ENCODE data around the gene ALDH1A2. TPM values are rescaled to one million over a fixed set of nuclear protein-coding genes. Genes with fewer than 3 reads are reported as not detected.

The ALDH1A2 gene
- not detected in 2 replicates for polyA plus RNA-seq (2012; rRNA removed)
- 0.07 TPM in 1 of 2 replicates, not detected in the other for polyA plus RNA-seq (2012; cell fraction: cytosol; rRNA removed)
- not detected in 2 replicates for polyA plus RNA-seq (2012; cell fraction: nucleus; rRNA removed)

DNA sequence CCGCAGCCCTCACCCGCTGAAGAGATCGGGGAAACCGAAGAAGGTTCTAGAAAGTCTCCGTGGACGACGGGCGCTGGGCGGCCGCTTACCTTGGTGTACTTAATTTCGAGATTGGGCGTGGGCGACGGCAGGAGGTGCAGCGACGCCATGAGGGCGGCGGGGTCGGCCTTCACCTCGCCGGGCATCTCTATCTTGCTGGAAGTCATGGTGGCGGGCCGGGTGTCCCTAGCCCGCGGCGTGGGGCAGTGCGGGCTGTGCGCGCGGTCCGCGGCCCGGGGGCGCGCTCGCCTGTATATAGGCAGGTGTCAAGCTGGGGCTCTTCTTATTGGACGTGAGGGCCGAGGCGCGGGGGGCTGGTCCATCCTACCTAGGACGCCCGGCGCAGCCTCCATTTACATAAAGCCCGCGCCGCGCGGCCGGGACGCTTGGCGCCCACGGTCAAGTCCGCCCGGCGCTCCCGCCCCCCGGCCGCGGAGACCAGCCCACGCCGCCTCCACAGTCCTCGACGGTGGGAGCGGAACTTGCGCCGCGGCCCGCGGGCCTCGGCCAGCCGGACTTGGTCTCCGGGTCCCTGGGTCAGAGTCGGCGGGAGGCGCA is at the start of gene ALDH1A2:
ALDH1A2 (minus strand) TSS at position 267 of the 597 bp plus-strand sequence; CDS start at position 206, 61 bp downstream.
- 0 out of 2 replicates have a peak within 1 kb of the TSS, but pooled peaks have one; percentile 51 for H2AFZ ChIP-seq (ENCODE audit: low read depth)
- CTCF ChIA-PET: interaction anchor here (0.6 to 10.0 kb wide), 60 partner anchors 8 to 537 kb away, joined by 3 to 241 read pairs (median 4); partner anchors contain the start of gene POLR2M
- H3K27me3 ChIP-seq (ENCODE audit: insufficient read depth): peaks cover 37% of the 10 kb centered on the region
- no peaks in the 10 kb centered on the region for H4K20me1 ChIP-seq (ENCODE audit: insufficient read depth)
- H3K9me2 ChIP-seq: no peaks in the 10 kb centered on the region
- TF ChIP-seq YY1 (IDR thresholded peaks at IDR 0.05; ENCODE audit: low read depth) (no peak), CHD2 (IDR thresholded peaks at IDR 0.05; ENCODE audit: low read length, partially characterized antibody) (no peak), MEF2A (IDR thresholded peaks at IDR 0.05; ENCODE audit: borderline replicate concordance, low read depth) (no peak), GATA2 (CRISPR knock-in tag; IDR thresholded peaks at IDR 0.05) (no peak), FOXJ3 (CRISPR knock-in tag; IDR thresholded peaks at IDR 0.05) (no peak)
- 10% methylated on average over 24 of the region's 75 CpGs for WGBS (ENCODE audit: low lambda C conversion rate)
- no peaks in the 10 kb centered on the region for H3K79me2 ChIP-seq (ENCODE audit: insufficient read depth)
- peak within 1 kb of the TSS; percentile 67; the same call in 1 of the 2 replicates for H3K4me2 ChIP-seq
- POLR2A ChIA-PET: interaction anchor here (0.6 kb wide), 1 partner anchor 611 kb away, joined by 3 read pairs; no protein-coding TSS in a partner anchor
- no peaks in the 10 kb centered on the region; a peak in 1 of 4 replicates for H3K4me1 ChIP-seq (ENCODE audit: control insufficient read depth in 1 of 2, insufficient read depth in 2 of 2, low read depth in 1 of 2, low read length in 1 of 2)
- DNase-seq: peak; percentile 64
- no peak within 1 kb of the TSS for H3K27ac ChIP-seq (ENCODE audit: low read depth in 2 of 2, low read length in 1 of 2)
- H3F3A ChIP-seq (replicated peaks; ENCODE audit: insufficient read depth): peaks cover 6% of the 10 kb centered on the region
- H3K36me3 ChIP-seq (replicated peaks in 1 of 2; ENCODE audit: control insufficient read depth in 1 of 2, insufficient read depth in 2 of 2, low read length in 1 of 2): no peaks in the 10 kb centered on the region
- H3K9me3 ChIP-seq: no peaks in the 10 kb centered on the region
- H3K9ac ChIP-seq: no peak within 1 kb of the TSS
- peak within 1 kb of the TSS; percentile 26 to 46; a peak in 3 of 4 replicates for H3K4me3 ChIP-seq (ENCODE audit: low read depth in 2 of 2, low read length in 1 of 2)

DNA sequence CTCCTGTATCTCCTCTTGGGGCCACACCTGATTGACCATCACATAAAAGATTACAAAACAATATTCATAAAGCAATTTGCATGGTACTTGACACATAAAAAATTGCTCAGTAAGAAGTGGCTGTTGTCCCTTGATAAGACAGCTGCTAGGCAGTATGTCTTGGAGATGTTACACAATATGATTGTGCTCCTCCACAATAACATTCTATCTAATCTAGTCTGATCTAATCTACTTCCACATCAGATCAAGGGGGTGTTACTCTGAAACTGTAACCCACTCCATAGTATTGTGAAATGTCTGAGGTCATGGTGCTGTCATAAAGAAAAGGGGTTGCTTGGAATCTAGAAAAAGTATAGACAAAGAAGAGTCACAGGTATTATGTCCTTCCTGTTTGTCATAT is 49.3 kb upstream of the ALDH1A2 start:
- ChIA-PET CTCF (no interaction called here), POLR2A (no interaction called here)
- H3F3A ChIP-seq (replicated peaks; ENCODE audit: insufficient read depth): no peaks in the 10 kb centered on the region
- H2AFZ ChIP-seq (ENCODE audit: low read depth): no peak overlapping the region
- H3K9me3 ChIP-seq: no peaks in the 10 kb centered on the region
- H3K4me3 ChIP-seq (ENCODE audit: low read depth in 2 of 2, low read length in 1 of 2): no peak overlapping the region
- no peak for TF ChIP-seq TAF1 (IDR thresholded peaks at IDR 0.05; ENCODE audit: borderline replicate concordance, low read depth, low read length)
- no peak for TF ChIP-seq FOXM1 (IDR thresholded peaks at IDR 0.05; ENCODE audit: low read depth)
- no peak for TF ChIP-seq PBX3 (IDR thresholded peaks at IDR 0.05)
- no peak overlapping the region for H3K27ac ChIP-seq (ENCODE audit: low read depth in 2 of 2, low read length in 1 of 2)
- H3K36me3 ChIP-seq (replicated peaks in 1 of 2; ENCODE audit: control insufficient read depth in 1 of 2, insufficient read depth in 2 of 2, low read length in 1 of 2): no peaks in the 10 kb centered on the region
- H3K27me3 ChIP-seq (ENCODE audit: insufficient read depth): no peaks in the 10 kb centered on the region
- H3K9me2 ChIP-seq: no peaks in the 10 kb centered on the region
- H4K20me1 ChIP-seq (ENCODE audit: insufficient read depth): no peaks in the 10 kb centered on the region
- no peak overlapping the region for H3K4me2 ChIP-seq
- H3K79me2 ChIP-seq (ENCODE audit: insufficient read depth): no peaks in the 10 kb centered on the region
- H3K9ac ChIP-seq: no peak overlapping the region
- DNase-seq: no peak
- H3K4me1 ChIP-seq (ENCODE audit: control insufficient read depth in 1 of 2, insufficient read depth in 2 of 2, low read depth in 1 of 2, low read length in 1 of 2): no peaks in the 10 kb centered on the region

- Histone ChIP-seq H3K4me3 (ENCODE audit: low read depth in 2 of 2, low read length in 1 of 2) (no peak overlapping the region), H3K36me3 (replicated peaks in 1 of 2; ENCODE audit: control insufficient read depth in 1 of 2, insufficient read depth in 2 of 2, low read length in 1 of 2) (no peaks in the 10 kb centered on the region), H3F3A (replicated peaks; ENCODE audit: insufficient read depth) (no peaks in the 10 kb centered on the region), H3K9me2 (no peaks in the 10 kb centered on the region), H3K79me2 (ENCODE audit: insufficient read depth) (no peaks in the 10 kb centered on the region), H4K20me1 (ENCODE audit: insufficient read depth) (no peaks in the 10 kb centered on the region), H2AFZ (ENCODE audit: low read depth) (no peak overlapping the region), H3K27ac (ENCODE audit: low read depth in 2 of 2, low read length in 1 of 2) (no peak overlapping the region), H3K4me2 (no peak overlapping the region), H3K9me3 (no peaks in the 10 kb centered on the region), H3K9ac (no peak overlapping the region), H3K4me1 (ENCODE audit: control insufficient read depth in 1 of 2, insufficient read depth in 2 of 2, low read depth in 1 of 2, low read length in 1 of 2) (no peaks in the 10 kb centered on the region), H3K27me3 (ENCODE audit: insufficient read depth) (no peaks in the 10 kb centered on the region)
- WGBS (ENCODE audit: low lambda C conversion rate): 8% methylated on average over 3 of the region's 3 CpGs
- ChIA-PET CTCF (no interaction called here), POLR2A (no interaction called here)
- TF ChIP-seq GABPA (IDR thresholded peaks at IDR 0.05; ENCODE audit: low read depth) (no peak), ELF1 (IDR thresholded peaks at IDR 0.05) (no peak), TEAD4 (IDR thresholded peaks at IDR 0.05; ENCODE audit: borderline replicate concordance, insufficient read depth) (no peak), YY1 (IDR thresholded peaks at IDR 0.05; ENCODE audit: low read depth) (no peak), POLR2AphosphoS5 (IDR thresholded peaks at IDR 0.05; ENCODE audit: low read depth, low read length) (no peak), NFIC (IDR thresholded peaks at IDR 0.05; ENCODE audit: borderline replicate concordance) (no peak), MEF2A (IDR thresholded peaks at IDR 0.05; ENCODE audit: borderline replicate concordance, low read depth) (no peak), RCOR1 (IDR thresholded peaks at IDR 0.05; ENCODE audit: low read length) (no peak), CTCF (IDR thresholded peaks at IDR 0.05) (no peak), PBX3 (IDR thresholded peaks at IDR 0.05) (no peak)
- TF ChIP-seq, protein P1, sequence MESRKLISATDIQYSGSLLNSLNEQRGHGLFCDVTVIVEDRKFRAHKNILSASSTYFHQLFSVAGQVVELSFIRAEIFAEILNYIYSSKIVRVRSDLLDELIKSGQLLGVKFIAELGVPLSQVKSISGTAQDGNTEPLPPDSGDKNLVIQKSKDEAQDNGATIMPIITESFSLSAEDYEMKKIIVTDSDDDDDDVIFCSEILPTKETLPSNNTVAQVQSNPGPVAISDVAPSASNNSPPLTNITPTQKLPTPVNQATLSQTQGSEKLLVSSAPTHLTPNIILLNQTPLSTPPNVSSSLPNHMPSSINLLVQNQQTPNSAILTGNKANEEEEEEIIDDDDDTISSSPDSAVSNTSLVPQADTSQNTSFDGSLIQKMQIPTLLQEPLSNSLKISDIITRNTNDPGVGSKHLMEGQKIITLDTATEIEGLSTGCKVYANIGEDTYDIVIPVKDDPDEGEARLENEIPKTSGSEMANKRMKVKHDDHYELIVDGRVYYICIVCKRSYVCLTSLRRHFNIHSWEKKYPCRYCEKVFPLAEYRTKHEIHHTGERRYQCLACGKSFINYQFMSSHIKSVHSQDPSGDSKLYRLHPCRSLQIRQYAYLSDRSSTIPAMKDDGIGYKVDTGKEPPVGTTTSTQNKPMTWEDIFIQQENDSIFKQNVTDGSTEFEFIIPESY (IDR thresholded peaks at IDR 0.05; ENCODE audit: borderline replicate concordance, low read depth): no peak
- DNase-seq: no peak
These were observed 48.9 kb upstream of the ALDH1A2 start for GRCh38 chr15:58114388-58114787.
